Activated naive CD8-positive, alpha-beta T cell (primary cell): ENCODE results near the gene BMP6.
"Not testable (repeated sequence)": the region's sequence is repeated elsewhere in the genome, so short reads cannot be mapped to it uniquely, and the experiment has no call there.

Source experiments
- H3K27ac Mint-ChIP-seq: one replicate; pipeline ENCODE4 v1.8.0; 2021; ENCODE audit warnings: mixed read lengths
- H3K27me3 Mint-ChIP-seq: one replicate; pipeline ENCODE4 v1.8.0; 2021; ENCODE audit warnings: mixed read lengths
- H3K36me3 Mint-ChIP-seq: one replicate; pipeline ENCODE4 v1.8.0; 2021; ENCODE audit warnings: mixed read lengths
- H3K4me1 Mint-ChIP-seq: one replicate; pipeline ENCODE4 v1.8.0; 2021; ENCODE audit warnings: low read depth, mixed read lengths
- H3K4me3 Mint-ChIP-seq: one replicate; pipeline ENCODE4 v1.8.0; 2021; ENCODE audit warnings: mild to moderate bottlenecking, mixed read lengths
- H3K9me3 Mint-ChIP-seq: one replicate; pipeline ENCODE4 v1.8.0; 2021; ENCODE audit warnings: low read depth, mixed read lengths

The BMP6 gene

GRCh38 chr6:7881765-7882500 lies 156.0 kb downstream of the BMP6 start:
- Mint-ChIP-seq H3K4me3 (no peak overlapping the region), H3K36me3 (peaks cover 37% of the 10 kb centered on the region), H3K9me3 (no peaks in the 10 kb centered on the region), H3K27ac (no peak overlapping the region), H3K4me1 (no peaks in the 10 kb centered on the region), H3K27me3 (no peaks in the 10 kb centered on the region)

GRCh38 chr6:7882505-7883257 lies 156.8 kb downstream of the BMP6 start:
- no peaks in the 10 kb centered on the region for H3K27me3 Mint-ChIP-seq
- H3K4me1 Mint-ChIP-seq, result no peaks in the 10 kb centered on the region
- no peak overlapping the region for H3K27ac Mint-ChIP-seq
- H3K36me3 Mint-ChIP-seq, result peaks cover 42% of the 10 kb centered on the region
- no peak overlapping the region for H3K4me3 Mint-ChIP-seq
- H3K9me3 Mint-ChIP-seq, result no peaks in the 10 kb centered on the region

GRCh38 chr6:7883381-7883780 lies 157.5 kb downstream of the BMP6 start:
- no peaks in the 10 kb centered on the region for H3K27me3 Mint-ChIP-seq
- H3K4me3 Mint-ChIP-seq, result no peak overlapping the region
- no peaks in the 10 kb centered on the region for H3K4me1 Mint-ChIP-seq
- no peaks in the 10 kb centered on the region for H3K9me3 Mint-ChIP-seq
- H3K27ac Mint-ChIP-seq, result no peak overlapping the region
- peaks cover 45% of the 10 kb centered on the region for H3K36me3 Mint-ChIP-seq

GRCh38 chr6:7886132-7886531 lies 160.2 kb downstream of the BMP6 start:
- Mint-ChIP-seq H3K4me1 (no peaks in the 10 kb centered on the region), H3K9me3 (no peaks in the 10 kb centered on the region), H3K27me3 (no peaks in the 10 kb centered on the region), H3K27ac (no peak overlapping the region), H3K36me3 (peaks cover 37% of the 10 kb centered on the region), H3K4me3 (no peak overlapping the region)

GRCh38 chr6:7887278-7887991 lies 161.5 kb downstream of the BMP6 start:
- Mint-ChIP-seq H3K27me3 (no peaks in the 10 kb centered on the region), H3K4me3 (no peak overlapping the region), H3K36me3 (peaks cover 34% of the 10 kb centered on the region), H3K4me1 (no peaks in the 10 kb centered on the region), H3K9me3 (no peaks in the 10 kb centered on the region), H3K27ac (no peak overlapping the region)

GRCh38 chr6:7888587-7889357 lies 162.9 kb downstream of the BMP6 start:
- no peak overlapping the region for H3K27ac Mint-ChIP-seq
- peaks cover 28% of the 10 kb centered on the region for H3K36me3 Mint-ChIP-seq
- H3K27me3 Mint-ChIP-seq, result no peaks in the 10 kb centered on the region
- no peak overlapping the region for H3K4me3 Mint-ChIP-seq
- no peaks in the 10 kb centered on the region for H3K4me1 Mint-ChIP-seq
- no peaks in the 10 kb centered on the region for H3K9me3 Mint-ChIP-seq

- H3K9me3 Mint-ChIP-seq, result no peaks in the 10 kb centered on the region
- no peaks in the 10 kb centered on the region for H3K4me1 Mint-ChIP-seq
- H3K36me3 Mint-ChIP-seq, result peaks cover 23% of the 10 kb centered on the region
- H3K27ac Mint-ChIP-seq, result no peak overlapping the region
- H3K27me3 Mint-ChIP-seq, result no peaks in the 10 kb centered on the region
- H3K4me3 Mint-ChIP-seq, result no peak overlapping the region
These were observed 165.4 kb downstream of the BMP6 start for GRCh38 chr6:7891078-7891872.

GRCh38 chr6:7892367-7892766 lies 166.5 kb downstream of the BMP6 start:
- not testable (repeated sequence) for H3K4me3 Mint-ChIP-seq, H3K9me3 Mint-ChIP-seq, H3K27me3 Mint-ChIP-seq, H3K27ac Mint-ChIP-seq, H3K4me1 Mint-ChIP-seq
- peaks cover 18% of the 10 kb centered on the region for H3K36me3 Mint-ChIP-seq

GRCh38 chr6:7893342-7893741 lies 167.4 kb downstream of the BMP6 start:
- no peak overlapping the region for H3K4me3 Mint-ChIP-seq
- H3K27ac Mint-ChIP-seq, result no peak overlapping the region
- H3K4me1 Mint-ChIP-seq, result no peaks in the 10 kb centered on the region
- peaks cover 15% of the 10 kb centered on the region for H3K36me3 Mint-ChIP-seq
- no peaks in the 10 kb centered on the region for H3K9me3 Mint-ChIP-seq
- no peaks in the 10 kb centered on the region for H3K27me3 Mint-ChIP-seq

GRCh38 chr6:7894262-7895124 lies 168.6 kb downstream of the BMP6 start:
- Mint-ChIP-seq H3K36me3 (peaks cover 15% of the 10 kb centered on the region), H3K27ac (no peak overlapping the region), H3K4me3 (no peak overlapping the region), H3K9me3 (no peaks in the 10 kb centered on the region), H3K4me1 (no peaks in the 10 kb centered on the region), H3K27me3 (no peaks in the 10 kb centered on the region)

GRCh38 chr6:7895125-7895423 lies 169.2 kb downstream of the BMP6 start:
- no peaks in the 10 kb centered on the region for H3K4me1 Mint-ChIP-seq
- H3K36me3 Mint-ChIP-seq, result peaks cover 15% of the 10 kb centered on the region
- H3K27ac Mint-ChIP-seq, result no peak overlapping the region
- no peaks in the 10 kb centered on the region for H3K9me3 Mint-ChIP-seq
- no peak overlapping the region for H3K4me3 Mint-ChIP-seq
- H3K27me3 Mint-ChIP-seq, result no peaks in the 10 kb centered on the region

GRCh38 chr6:7896465-7896987 lies 170.6 kb downstream of the BMP6 start:
- Mint-ChIP-seq H3K36me3 (peaks cover 15% of the 10 kb centered on the region), H3K27me3 (no peaks in the 10 kb centered on the region), H3K4me1 (no peaks in the 10 kb centered on the region), H3K9me3 (no peaks in the 10 kb centered on the region), H3K27ac (no peak overlapping the region), H3K4me3 (no peak overlapping the region)

- no peak overlapping the region for H3K4me3 Mint-ChIP-seq
- no peaks in the 10 kb centered on the region for H3K9me3 Mint-ChIP-seq
- no peaks in the 10 kb centered on the region for H3K4me1 Mint-ChIP-seq
- no peak overlapping the region for H3K27ac Mint-ChIP-seq
- no peaks in the 10 kb centered on the region for H3K27me3 Mint-ChIP-seq
- peaks cover 14% of the 10 kb centered on the region for H3K36me3 Mint-ChIP-seq
These were observed 171.7 kb downstream of the BMP6 start for GRCh38 chr6:7897461-7898192.
